HG03354 (cell line): Measurements from ENCODE around the gene MTMR11.
"Not testable (repeated sequence)": the region's sequence is repeated elsewhere in the genome, so short reads cannot be mapped to it uniquely, and the experiment has no call there.

Source experiments
- ATAC-seq: cut with Tn5 transposase; IDR thresholded peaks from one replicate; pipeline ENCODE4 v1.9.1; 2021; ENCODE audit warnings: mild to moderate bottlenecking; ENCODE audit not compliant: unreplicated experiment, poor library complexity, severe bottlenecking

MTMR11 gene, protein sequence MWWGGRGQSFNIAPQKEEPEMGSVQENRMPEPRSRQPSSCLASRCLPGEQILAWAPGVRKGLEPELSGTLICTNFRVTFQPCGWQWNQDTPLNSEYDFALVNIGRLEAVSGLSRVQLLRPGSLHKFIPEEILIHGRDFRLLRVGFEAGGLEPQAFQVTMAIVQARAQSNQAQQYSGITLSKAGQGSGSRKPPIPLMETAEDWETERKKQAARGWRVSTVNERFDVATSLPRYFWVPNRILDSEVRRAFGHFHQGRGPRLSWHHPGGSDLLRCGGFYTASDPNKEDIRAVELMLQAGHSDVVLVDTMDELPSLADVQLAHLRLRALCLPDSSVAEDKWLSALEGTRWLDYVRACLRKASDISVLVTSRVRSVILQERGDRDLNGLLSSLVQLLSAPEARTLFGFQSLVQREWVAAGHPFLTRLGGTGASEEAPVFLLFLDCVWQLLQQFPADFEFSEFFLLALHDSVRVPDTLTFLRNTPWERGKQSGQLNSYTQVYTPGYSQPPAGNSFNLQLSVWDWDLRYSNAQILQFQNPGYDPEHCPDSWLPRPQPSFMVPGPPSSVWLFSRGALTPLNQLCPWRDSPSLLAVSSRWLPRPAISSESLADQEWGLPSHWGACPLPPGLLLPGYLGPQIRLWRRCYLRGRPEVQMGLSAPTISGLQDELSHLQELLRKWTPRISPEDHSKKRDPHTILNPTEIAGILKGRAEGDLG

DNA sequence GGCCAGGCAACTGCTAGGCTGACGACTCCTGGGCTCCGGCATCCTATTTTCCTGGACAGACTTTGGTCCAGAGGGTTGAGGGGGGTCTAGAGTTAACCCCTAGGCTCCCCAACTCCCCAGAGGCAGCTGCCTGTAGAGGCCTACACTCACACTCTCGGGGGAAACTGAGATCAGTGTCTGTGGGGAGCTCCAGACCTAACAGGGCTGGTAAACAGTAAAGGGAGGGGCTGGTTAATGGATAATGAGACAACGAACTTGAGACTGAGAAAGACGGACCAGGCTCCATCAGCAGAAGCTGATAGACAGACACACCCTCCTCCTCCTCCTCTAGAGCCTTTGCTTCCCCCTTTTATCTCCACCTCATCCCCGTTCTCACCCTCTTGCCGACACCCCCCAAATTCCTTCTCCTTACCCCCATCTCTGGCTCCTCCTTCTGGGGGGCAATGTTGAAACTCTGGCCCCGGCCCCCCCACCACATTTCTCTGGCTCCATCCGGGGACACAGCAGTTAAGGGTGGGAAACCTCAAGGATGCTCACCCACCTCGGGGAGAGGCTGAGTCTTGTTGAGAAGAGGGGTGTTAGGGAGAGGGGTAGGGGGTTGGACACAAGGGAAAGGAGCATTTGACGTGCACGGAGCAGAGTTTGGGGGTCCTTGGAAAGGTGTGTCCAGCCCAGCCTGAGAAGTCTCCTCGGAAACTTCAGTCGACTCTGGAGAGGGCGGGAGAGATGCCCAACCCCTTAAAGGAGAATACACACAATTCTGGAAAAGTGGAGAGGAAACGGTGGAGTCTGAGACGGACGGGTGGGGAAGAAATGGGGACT lies at the start of gene MTMR11:
Gene MTMR11 (minus strand): TSS at position 710 of the 822 bp plus-strand sequence. CDS start 232 bp downstream, at position 478.
- ATAC-seq, result no peak

DNA sequence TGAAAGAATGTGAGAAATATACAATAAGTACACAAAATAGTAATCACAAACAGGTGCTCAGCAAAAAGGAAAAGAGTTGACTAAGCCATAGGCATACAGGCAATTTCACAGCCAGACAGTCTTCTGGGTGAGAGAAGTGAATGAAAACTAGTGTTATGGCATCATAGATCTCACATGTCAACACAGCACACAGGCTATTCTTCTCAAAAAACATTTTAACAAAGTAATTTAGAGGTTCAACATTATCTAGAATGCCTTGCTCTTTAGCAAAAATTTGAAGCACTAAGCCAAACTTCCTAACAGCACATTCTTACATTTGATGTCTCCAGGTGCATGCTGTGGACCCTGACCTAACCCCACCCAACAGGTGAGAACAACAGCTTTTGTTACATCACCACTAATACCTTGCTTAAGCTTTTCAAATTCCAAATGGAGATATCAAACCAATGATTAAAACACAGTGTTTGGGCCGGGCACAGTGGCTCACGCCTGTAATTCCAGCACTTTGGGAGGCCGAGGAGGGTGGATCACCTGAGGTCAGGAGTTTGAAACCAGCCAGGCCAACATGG lies 43.4 kb upstream of the MTMR11 start:
- ATAC-seq, result no peak

- ATAC-seq, result no peak
Measured at GRCh38 chr1:149979245-149979971, 42.7 kb upstream of the MTMR11 start.

GRCh38 chr1:149978547-149979023 lies 41.9 kb upstream of the MTMR11 start:
- ATAC-seq, result no peak

GRCh38 chr1:149977345-149977744 lies 40.7 kb upstream of the MTMR11 start:
- no peak for ATAC-seq

- no peak for ATAC-seq
Measured at GRCh38 chr1:149972547-149972946, 35.9 kb upstream of the MTMR11 start.

GRCh38 chr1:149967646-149968045 lies 31.0 kb upstream of the MTMR11 start:
- no peak for ATAC-seq

- ATAC-seq, result no peak
Measured at GRCh38 chr1:149967041-149967440, 30.4 kb upstream of the MTMR11 start.

GRCh38 chr1:149966405-149966804 lies 29.7 kb upstream of the MTMR11 start:
- ATAC-seq, result no peak

GRCh38 chr1:149965440-149965839 lies 28.8 kb upstream of the MTMR11 start:
- ATAC-seq, result no peak

GRCh38 chr1:149963358-149963757 lies 26.7 kb upstream of the MTMR11 start:
- ATAC-seq, result no peak

- ATAC-seq, result no peak
Measured at GRCh38 chr1:149962736-149963135, 26.1 kb upstream of the MTMR11 start.

DNA sequence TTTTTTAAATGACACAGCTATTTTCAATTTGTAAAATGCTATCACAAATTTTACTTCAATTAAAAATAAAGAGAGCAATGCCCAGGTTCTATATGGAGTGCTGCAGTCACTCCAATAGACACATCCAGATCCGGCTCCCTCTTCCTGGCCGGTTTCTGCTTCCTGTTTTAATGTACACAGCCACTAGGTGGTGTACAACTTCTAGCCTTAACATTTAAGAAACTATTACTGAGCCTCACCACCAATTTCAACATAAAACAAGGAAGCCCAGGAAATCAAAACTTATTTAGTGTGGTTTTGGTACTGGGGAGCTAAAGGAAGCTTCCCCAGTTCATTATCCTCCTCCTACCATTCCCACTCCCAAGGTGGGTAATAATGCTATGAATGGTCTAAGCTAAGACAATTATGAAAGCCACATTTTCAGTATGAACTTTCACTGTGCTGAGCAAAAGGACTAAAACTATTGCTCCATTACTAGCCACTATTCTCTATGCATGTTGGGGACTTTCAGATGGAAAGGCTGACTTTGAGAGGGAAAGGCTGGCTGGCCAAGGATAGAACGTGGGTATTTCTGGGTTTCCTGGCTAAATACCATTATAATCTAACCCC lies 25.5 kb upstream of the MTMR11 start:
- ATAC-seq, result no peak

DNA sequence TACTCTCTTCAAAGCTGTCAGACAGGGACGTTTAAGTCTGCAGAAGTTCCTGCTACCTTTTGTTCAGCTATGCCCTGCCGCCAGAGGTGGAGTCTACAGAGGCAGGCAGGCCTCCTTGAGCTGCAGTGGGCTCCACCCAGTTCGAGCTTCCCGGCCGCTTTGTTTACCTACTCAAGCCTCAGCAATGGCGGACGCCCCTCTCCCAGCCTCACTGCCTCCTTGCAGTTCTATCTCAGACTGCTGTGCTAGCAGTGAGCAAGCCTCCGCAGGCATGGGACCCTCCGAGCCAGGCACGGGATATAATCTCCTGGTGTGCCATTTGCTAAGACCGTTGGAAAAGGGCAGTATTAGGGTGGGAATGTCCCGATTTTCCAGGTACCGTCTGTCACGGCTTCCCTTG lies 20.9 kb upstream of the MTMR11 start:
- ATAC-seq, result not testable (repeated sequence)

DNA sequence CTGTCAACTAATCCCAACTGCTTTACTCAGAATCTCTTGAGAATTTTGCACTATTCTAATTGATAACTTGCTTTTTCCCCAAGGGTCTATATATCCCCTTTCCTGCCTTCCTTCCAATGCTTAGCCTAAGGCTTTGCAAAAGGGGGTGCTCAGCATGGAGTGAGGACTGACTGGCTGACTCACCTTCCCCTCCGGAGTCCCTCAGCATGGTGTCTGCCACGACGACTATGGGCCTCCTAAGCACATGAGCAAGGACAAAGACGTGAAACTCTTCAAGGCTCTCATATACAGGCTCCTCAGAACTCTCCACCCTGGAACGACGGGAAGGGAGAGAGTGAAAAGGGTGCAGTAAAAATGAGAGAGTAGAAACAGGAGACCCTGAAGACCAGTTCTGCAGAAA lies 13.2 kb upstream of the MTMR11 start:
- ATAC-seq, result no peak

- ATAC-seq, result no peak
Measured at GRCh38 chr1:149945206-149945605, 8.5 kb upstream of the MTMR11 start.

GRCh38 chr1:149942885-149943284 lies 6.2 kb upstream of the MTMR11 start:
- no peak for ATAC-seq

GRCh38 chr1:149942207-149942606 lies 5.5 kb upstream of the MTMR11 start:
- ATAC-seq, result no peak

DNA sequence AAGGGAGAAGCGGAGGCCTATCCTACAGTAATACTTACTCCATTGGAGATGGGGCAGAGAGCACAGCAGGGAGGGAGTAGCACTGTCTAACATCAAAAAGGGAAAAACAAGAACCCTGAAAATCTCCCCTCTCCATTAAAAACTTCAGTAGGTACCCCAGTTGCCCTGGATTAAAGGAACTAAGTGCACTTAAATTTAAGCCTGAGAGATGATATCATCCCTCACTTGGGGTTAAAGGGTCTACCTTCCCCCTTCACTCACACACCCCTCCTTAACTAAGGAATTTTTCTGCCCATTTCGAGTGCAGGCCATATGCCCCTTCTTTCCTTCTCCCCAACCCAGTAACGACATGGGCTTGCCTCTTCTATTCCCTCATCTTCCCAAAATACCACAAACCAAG lies 3.7 kb upstream of the MTMR11 start:
- no peak for ATAC-seq
